ENCODE results near the gene TAF1C. TPM values are rescaled to one million over a fixed set of nuclear protein-coding genes. Genes with fewer than 3 reads are reported as not detected.

Gene TAF1C
- total RNA-seq, 4 donors from 2014 or later = 29.4 to 64.2 (median 56.3) TPM

DNA sequence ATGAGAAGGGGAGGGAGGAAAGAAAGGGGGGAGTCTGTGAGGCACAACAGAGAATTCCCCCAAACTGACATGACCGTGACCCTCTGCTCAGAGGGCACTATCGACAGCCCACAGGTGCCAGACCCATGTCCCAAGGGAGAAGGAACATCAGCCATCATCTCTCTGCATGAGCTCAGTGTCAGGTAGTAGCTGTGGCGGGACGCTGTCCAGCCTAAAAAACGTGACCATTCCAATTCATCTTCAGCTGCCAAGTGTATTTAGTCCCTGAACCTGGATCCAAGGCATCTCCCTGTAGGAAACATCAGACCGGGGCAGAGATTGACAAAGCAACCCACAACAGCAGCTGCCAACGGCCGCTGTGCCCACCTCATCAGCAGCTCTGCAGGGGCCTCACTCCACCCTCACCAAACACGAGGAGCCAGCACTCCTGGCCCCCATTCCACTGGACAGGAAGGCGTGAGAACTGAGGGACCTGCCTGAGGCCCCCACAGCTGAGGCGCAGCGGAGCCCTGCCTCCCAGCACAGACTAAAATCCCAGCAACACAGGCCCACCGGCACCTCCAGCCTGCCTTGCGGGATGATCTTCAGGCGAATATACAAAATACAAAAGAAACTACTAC lies 8.6 kb downstream of the TAF1C start:
- Histone ChIP-seq H3K27me3 (no peaks in the 10 kb centered on the region), H3K4me1 (peaks cover 17 to 36% of the 10 kb centered on the region in 2 donors), H3K4me3 (replicated peaks in 1 of 3) (no peak overlapping the region), H3K9me3 (no peaks in the 10 kb centered on the region), H3K27ac (peak overlapping the region; percentile 86 to 98 (median 98)), H3K36me3 (peaks cover 36 to 42% of the 10 kb centered on the region in 2 donors)
- TF ChIP-seq POLR2A (IDR thresholded peaks at IDR 0.05) = no peak
- TF ChIP-seq, protein P1, sequence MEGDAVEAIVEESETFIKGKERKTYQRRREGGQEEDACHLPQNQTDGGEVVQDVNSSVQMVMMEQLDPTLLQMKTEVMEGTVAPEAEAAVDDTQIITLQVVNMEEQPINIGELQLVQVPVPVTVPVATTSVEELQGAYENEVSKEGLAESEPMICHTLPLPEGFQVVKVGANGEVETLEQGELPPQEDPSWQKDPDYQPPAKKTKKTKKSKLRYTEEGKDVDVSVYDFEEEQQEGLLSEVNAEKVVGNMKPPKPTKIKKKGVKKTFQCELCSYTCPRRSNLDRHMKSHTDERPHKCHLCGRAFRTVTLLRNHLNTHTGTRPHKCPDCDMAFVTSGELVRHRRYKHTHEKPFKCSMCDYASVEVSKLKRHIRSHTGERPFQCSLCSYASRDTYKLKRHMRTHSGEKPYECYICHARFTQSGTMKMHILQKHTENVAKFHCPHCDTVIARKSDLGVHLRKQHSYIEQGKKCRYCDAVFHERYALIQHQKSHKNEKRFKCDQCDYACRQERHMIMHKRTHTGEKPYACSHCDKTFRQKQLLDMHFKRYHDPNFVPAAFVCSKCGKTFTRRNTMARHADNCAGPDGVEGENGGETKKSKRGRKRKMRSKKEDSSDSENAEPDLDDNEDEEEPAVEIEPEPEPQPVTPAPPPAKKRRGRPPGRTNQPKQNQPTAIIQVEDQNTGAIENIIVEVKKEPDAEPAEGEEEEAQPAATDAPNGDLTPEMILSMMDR (IDR thresholded peaks at IDR 0.05) = no peak
- DNase-seq = no peak
- intact Hi-C loops (cut with DNase I) = no loop called here
- WGBS, 2 donors = 90 to 92% methylated on average over 8 to 11 of the region's 15 CpGs

DNA sequence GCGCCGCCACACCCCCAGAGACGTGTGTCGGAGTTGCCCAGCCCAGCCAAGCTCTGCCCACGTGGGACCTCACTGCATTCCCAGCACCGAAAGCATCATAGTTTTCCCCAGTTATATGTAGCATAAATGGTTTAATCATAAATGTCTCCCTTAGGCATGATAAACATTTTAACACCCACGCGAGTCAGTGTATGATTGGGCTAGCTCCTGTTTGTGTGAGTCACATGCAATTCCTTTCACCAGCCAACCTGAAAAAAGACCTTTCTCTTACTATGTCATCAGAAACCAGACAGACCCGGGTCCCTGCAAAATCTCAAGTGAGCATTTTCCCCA lies 9.2 kb downstream of the TAF1C start:
- Histone ChIP-seq H3K4me1 (peaks cover 17 to 36% of the 10 kb centered on the region in 2 donors), H3K36me3 (peaks cover 35 to 37% of the 10 kb centered on the region in 2 donors), H3K4me3 (replicated peaks in 1 of 3) (no peak overlapping the region), H3K9me3 (no peaks in the 10 kb centered on the region), H3K27ac (peak overlapping the region; percentile 86 to 98 (median 98)), H3K27me3 (no peaks in the 10 kb centered on the region)
- WGBS, 2 donors = 58 to 59% methylated on average over 9 of the region's 9 CpGs
- intact Hi-C loops (cut with DNase I) = no loop called here
- TF ChIP-seq, protein P1 (IDR thresholded peaks at IDR 0.05) = no peak
- TF ChIP-seq POLR2A (IDR thresholded peaks at IDR 0.05) = no peak
- no peak for DNase-seq

DNA sequence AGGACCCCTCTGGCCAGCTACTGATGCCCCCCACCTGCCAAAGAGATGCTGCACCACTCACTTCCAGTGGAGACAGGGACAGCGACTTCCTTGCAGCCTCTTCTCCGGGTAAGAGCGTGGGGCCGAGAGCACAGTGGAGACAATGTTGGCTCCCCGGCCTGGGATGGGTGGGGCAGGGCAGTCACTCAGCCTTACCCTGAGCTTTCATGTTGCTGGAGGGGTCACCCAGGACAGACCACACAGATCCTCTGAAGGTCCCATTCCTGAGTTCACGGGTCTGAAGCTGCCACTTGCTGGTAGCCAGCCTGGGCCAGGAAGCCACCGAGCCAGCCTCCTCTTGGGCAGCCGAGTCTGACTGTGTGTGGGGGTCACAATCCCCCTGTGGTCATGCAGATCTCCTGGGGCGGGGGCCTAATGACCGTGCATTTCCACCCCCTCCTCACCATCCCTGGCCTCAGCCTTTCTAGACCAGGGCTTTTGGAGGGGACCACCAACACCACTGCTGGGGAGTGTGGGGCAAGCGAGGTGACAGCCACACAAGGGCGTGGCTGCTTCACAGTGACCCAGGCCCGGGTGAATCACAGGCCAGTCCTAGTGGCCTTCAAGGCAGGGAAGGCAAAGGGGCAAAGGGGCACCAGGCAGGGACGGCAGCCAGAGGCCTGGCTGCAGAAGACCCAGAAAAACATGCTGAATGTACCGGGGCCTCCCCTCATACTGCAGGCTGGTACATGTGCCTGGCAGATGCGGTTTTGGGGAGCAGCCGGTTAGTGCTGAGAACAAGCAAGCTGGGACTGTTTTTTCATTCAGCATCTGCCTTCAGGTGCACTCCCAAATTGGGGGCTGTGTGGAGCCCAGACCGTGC lies 10.4 kb downstream of the TAF1C start:
- 60 to 66% methylated on average over 5 to 17 of the region's 18 CpGs for WGBS, 2 donors
- H3K4me1 ChIP-seq = peaks cover 17 to 36% of the 10 kb centered on the region in 2 donors
- H3K4me3 ChIP-seq (replicated peaks in 1 of 3) = no peak overlapping the region

DNA sequence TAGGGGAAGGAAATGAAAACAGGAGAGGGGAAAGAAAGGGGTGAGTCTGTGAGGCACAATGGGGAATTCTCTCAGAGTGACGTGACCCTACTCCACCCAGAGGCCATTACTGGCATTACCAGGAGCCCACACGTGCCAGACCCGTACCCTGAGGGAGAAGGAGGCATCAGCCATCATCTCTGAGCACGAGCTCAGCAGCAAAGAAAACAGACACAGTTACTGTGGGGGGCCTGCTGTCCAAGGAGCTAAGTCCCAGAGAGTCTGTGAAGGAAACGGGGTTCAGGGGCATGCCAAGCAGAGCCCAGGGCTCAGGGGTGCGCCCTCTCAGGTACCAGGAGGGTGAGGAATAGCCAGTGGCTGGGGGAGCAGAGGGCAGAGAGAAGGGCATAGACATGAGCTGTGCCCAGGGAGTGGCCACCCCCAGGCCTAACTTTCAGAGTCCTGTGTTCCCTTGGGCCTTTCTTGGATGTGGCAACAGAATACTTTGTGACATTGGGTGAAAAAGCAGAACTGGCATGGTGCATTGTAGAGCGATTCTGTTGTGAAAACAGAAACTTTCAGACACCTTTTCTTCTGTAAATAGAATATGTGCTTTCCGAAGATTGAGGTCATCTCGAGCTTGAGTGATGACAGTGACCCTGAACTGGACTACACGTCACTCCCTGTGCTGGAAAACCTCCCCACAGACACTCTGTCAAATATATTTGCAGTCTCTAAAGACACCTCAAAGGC lies 11.3 kb downstream of the TAF1C start:
- H3K27me3 ChIP-seq = no peaks in the 10 kb centered on the region
- intact Hi-C loops (cut with DNase I) = no loop called here
- WGBS, 2 donors = 32 to 42% methylated on average over 10 of the region's 10 CpGs
- TF ChIP-seq, protein P1 (IDR thresholded peaks at IDR 0.05) = peak; percentile 23 to 96 (median 82)
- TF ChIP-seq POLR2A (IDR thresholded peaks at IDR 0.05) = no peak
- peak; percentile 76 to 80 for DNase-seq
- H3K4me3 ChIP-seq (replicated peaks in 1 of 3) = no peak overlapping the region
- peak overlapping the region in 2 of 3 donors; percentile 86 to 98 for H3K27ac ChIP-seq
- no peaks in the 10 kb centered on the region for H3K9me3 ChIP-seq
- H3K4me1 ChIP-seq = peaks cover 17 to 36% of the 10 kb centered on the region in 2 donors
- peaks cover 17 to 18% of the 10 kb centered on the region in 2 donors for H3K36me3 ChIP-seq

More for the DNA sequence above, 10.4 kb downstream of the TAF1C start:
- H3K27ac ChIP-seq = peak overlapping the region; percentile 86 to 98 (median 95)
- peaks cover 26 to 27% of the 10 kb centered on the region in 2 donors for H3K36me3 ChIP-seq
- intact Hi-C loops (cut with DNase I) = no loop called here
- DNase-seq = no peak
- no peaks in the 10 kb centered on the region for H3K9me3 ChIP-seq
- TF ChIP-seq, protein P1 (IDR thresholded peaks at IDR 0.05) = no peak
- no peak for TF ChIP-seq POLR2A (IDR thresholded peaks at IDR 0.05)
- H3K27me3 ChIP-seq = no peaks in the 10 kb centered on the region

Data from thyroid gland (tissue), 4 donors.